PC-3 (cell line): ENCODE measurements around the gene MTCL1.

Experiments used
- CTCF ChIP-seq: fragments of 300-600 bp; sonication (generic); conservative IDR thresholded peaks from 2 replicates; pipeline ENCODE4 v1.5.1; 2017; ENCODE audit warnings: antibody characterized with exemption, low read depth, mild to moderate bottlenecking, low read length
- EZH2 ChIP-seq: fragments of 300-600 bp; sonication (generic); IDR thresholded peaks from one replicate; pipeline ENCODE4 v1.6.1; 2017; ENCODE audit warnings: antibody characterized with exemption, mild to moderate bottlenecking, low read length; ENCODE audit not compliant: unreplicated experiment

DNA sequence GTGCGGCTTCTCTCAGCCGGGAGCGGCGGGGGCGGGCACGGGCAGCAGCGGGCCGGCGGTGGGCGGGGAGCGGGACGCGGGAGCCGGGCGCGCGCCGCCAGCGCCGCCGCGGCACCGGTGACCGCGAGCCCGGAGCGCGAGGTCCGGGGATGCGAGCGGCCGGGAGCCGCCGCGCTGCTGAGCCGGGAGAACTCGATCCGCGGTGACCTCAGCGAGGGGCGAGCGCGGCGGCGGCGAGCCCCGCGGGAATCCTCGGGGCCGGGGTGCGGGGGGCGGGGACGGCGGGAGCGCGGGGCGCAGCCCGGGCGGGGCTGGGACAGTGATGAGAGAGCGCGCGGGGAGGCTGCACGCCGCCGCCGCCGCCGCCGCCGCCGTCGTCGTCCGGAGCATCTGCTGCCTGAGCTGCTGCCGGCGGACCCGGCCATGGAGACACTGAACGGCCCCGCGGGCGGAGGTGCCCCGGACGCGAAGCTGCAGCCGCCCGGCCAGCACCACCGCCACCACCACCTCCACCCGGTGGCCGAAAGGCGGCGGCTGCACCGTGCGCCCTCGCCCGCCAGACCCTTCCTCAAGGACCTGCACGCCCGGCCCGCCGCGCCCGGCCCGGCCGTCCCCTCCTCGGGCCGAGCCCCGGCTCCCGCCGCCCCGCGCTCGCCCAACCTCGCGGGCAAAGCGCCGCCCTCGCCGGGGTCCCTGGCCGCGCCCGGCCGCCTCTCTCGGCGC is at the start of gene MTCL1:
- no peak for TF ChIP-seq CTCF
- TF ChIP-seq EZH2, result no peak
